ENCODE results near the gene RNF208.

- no peak for TF ChIP-seq POLR2A (IDR thresholded peaks at IDR 0.05)
- no peak for TF ChIP-seq CTCF (IDR thresholded peaks at IDR 0.05)
These were observed 13.6 kb upstream of the RNF208 start for GRCh38 chr9:137235424-137236237.

All from body of pancreas (tissue), 4 donors.